ENCODE data around the gene HUWE1. TPM values are rescaled to one million over a fixed set of nuclear protein-coding genes. Genes with fewer than 3 reads are reported as not detected.

HUWE1 gene
- total and polyA plus RNA-seq, 2 experiments from 2014 or later: 61.2 to 225 TPM

- TF ChIP-seq REST (IDR thresholded peaks at IDR 0.05; ENCODE audit: unreplicated experiment) (no peak), ZNF331 (CRISPR knock-in tag; IDR thresholded peaks at IDR 0.05; ENCODE audit: low read depth) (no peak), JUNB (IDR thresholded peaks at IDR 0.05; ENCODE audit: unreplicated experiment) (no peak)
Measured at GRCh38 chrX:53483838-53484405, 202.6 kb downstream of the HUWE1 start (continued).

GRCh38 chrX:53483416-53483815, 203.1 kb downstream of the HUWE1 start:
- Mint-ChIP-seq H3K9me3 (no peaks in the 10 kb centered on the region; the same call in 2 of the 3 replicates), H3K27me3 (ENCODE audit: insufficient read depth, low read depth, poor library complexity) (peaks cover 3% of the 10 kb centered on the region), H3K36me3 (ENCODE audit: low read depth) (peaks cover under 1% of the 10 kb centered on the region; the same call in 1 of the 3 replicates), H3K27ac (no peak overlapping the region), H3K4me1 (peaks cover 6% of the 10 kb centered on the region; the same call in 1 of the 3 replicates), H3K4me3 (no peak overlapping the region)
- H3F3A ChIP-seq (replicated peaks; ENCODE audit: low read depth): no peaks in the 10 kb centered on the region
- H3K27ac ChIP-seq (ENCODE audit: low read depth): no peak overlapping the region
- no peak for DNase-seq (ENCODE audit: low spot score)
- no peak overlapping the region for H3K4me3 ChIP-seq
- no peaks in the 10 kb centered on the region for H3K4me1 ChIP-seq (ENCODE audit: insufficient read depth)
- no peak overlapping the region for H2AFZ ChIP-seq
- H3K79me2 ChIP-seq (replicated peaks; ENCODE audit: insufficient read depth): no peaks in the 10 kb centered on the region
- ATAC-seq: no peak
- no peaks in the 10 kb centered on the region for H3K36me3 ChIP-seq (ENCODE audit: insufficient read depth)
- no peaks in the 10 kb centered on the region for H4K20me1 ChIP-seq (replicated peaks; ENCODE audit: insufficient read depth)
- no peaks in the 10 kb centered on the region for H3K27me3 ChIP-seq (ENCODE audit: insufficient read depth)
- no peak overlapping the region for H3K4me2 ChIP-seq
- no peaks in the 10 kb centered on the region for H3K9me2 ChIP-seq (ENCODE audit: insufficient read depth)
- TF ChIP-seq REST (IDR thresholded peaks at IDR 0.05; ENCODE audit: unreplicated experiment) (no peak), ZNF331 (CRISPR knock-in tag; IDR thresholded peaks at IDR 0.05; ENCODE audit: low read depth) (no peak), STAT1 (IDR thresholded peaks at IDR 0.05; ENCODE audit: unreplicated experiment) (no peak), EZH2 (IDR thresholded peaks at IDR 0.05; ENCODE audit: low read depth, unreplicated experiment) (no peak), ZNF114 (CRISPR knock-in tag; IDR thresholded peaks at IDR 0.05) (no peak), CTCF (conservative IDR thresholded peaks at IDR 0.05; ENCODE audit: low read depth in 2 of 2) (no peak), NANOG (IDR thresholded peaks at IDR 0.05; ENCODE audit: borderline replicate concordance) (no peak), EZH2phosphoT487 (IDR thresholded peaks at IDR 0.05; ENCODE audit: unreplicated experiment) (no peak), POLR2AphosphoS5 (IDR thresholded peaks at IDR 0.05; ENCODE audit: low read depth) (no peak), CREB1 (CRISPR knock-in tag; IDR thresholded peaks at IDR 0.05; ENCODE audit: low read depth) (no peak), ETS1 (IDR thresholded peaks at IDR 0.05) (no peak)

All from GM23338 (cell line).